Heart right ventricle (tissue), 16 donors: ENCODE data around the gene OSBPL10. TPM values are rescaled to one million over a fixed set of nuclear protein-coding genes. Genes with fewer than 3 reads are reported as not detected.

Experiments used
- ATAC-seq, 8 donors: fragments of 200-7000 bp; cut with Tn5 transposase; one replicate each; pipeline ENCODE4 v1.9.1; 2020; ENCODE audit warnings: mild to moderate bottlenecking in 8 of 8, moderate library complexity in 8 of 8, moderate number of reproducible peaks in 1 of 8
- DNase-seq, 2 donors: peaks; one replicate each; pipeline ENCODE4 v3.0.0-alpha.2; 2020
- H3K27ac ChIP-seq, 10 donors: fragments of 200-600 bp; sonication (generic) in 2 of 10; one replicate each; pipeline versions ENCODE4 v1.5.0 to v1.8.0; 2020 to 2022; ENCODE audit warnings: mild to moderate bottlenecking in 3 of 10
- H3K27me3 ChIP-seq, 7 donors: fragments of 200-600 bp; one replicate each; pipeline ENCODE4 v1.8.0; 2021 to 2022; ENCODE audit warnings: mild to moderate bottlenecking in 2 of 7
- H3K36me3 ChIP-seq, 9 donors: fragments of 200-600 bp; sonication (generic) in 1 of 9; one replicate each; pipeline versions ENCODE4 v1.5.0 to v1.8.0; 2020 to 2022; ENCODE audit warnings: mild to moderate bottlenecking in 2 of 9
- H3K4me1 ChIP-seq, 9 donors: fragments of 200-600 bp; sonication (generic) in 1 of 9; one replicate each; pipeline versions ENCODE4 v1.5.0 to v1.8.0; 2020 to 2022; ENCODE audit warnings: mild to moderate bottlenecking in 4 of 9
- H3K4me3 ChIP-seq, 10 donors: fragments of 200-600 bp; sonication (generic) in 2 of 10; one replicate each; pipeline versions ENCODE4 v1.5.0 to v1.8.0; 2020 to 2022; ENCODE audit warnings: mild to moderate bottlenecking in 7 of 10, moderate library complexity in 2 of 10
- H3K9me3 ChIP-seq, 11 donors: fragments of 200-600 bp in 10 of 11; sonication (generic) in 2 of 11; one replicate each; pipeline versions ENCODE4 v1.5.0 to v1.8.0; 2013 to 2022; ENCODE audit warnings: mild to moderate bottlenecking in 2 of 11, control low read depth in 1 of 11, moderate library complexity in 1 of 11
- WGBS, 2 donors: extraction: QIAGEN DNeasy Blood & Tissue Kit; methylation state at CpG; one replicate each; pipeline ENCODE4 v1.1.7; 2013; ENCODE audit warnings: inconsistent platforms in 1 of 2; 5-methylcytosine and 5-hydroxymethylcytosine counted together
- intact Hi-C, 10 donors: fragments of 100-400 bp; cut with DNase I; formaldehyde crosslinking; loops; one replicate each; pipeline versions ENCODE4 v1.11.1 to v1.14.2; 2022
- polyA plus RNA-seq, 2 donors: library from polyadenylated mRNA; stranded (reverse); fragments of 200-250 nt; gene quantifications; one replicate each; pipeline ENCODE4 v1.2.3, GENCODE V29; 2013
- total RNA-seq, 10 donors: library from RNA; stranded (reverse); fragmentation: NEBNext Ultra II Directional in 3 of 10; extraction: Animal tissue kit (Norgen Biotek cat#: 25700) in 3 of 10; gene quantifications; one replicate each; pipeline versions ENCODE4 v1.2.1 to v1.2.4, GENCODE V29; 2021 to 2023
- TF ChIP-seq, protein P1 (sequence below), 9 donors: fragments of 200-600 bp; sonication (generic) in 2 of 9; IDR thresholded peaks; one replicate each; pipeline versions ENCODE4 v1.5.0 to v1.8.0; 2021 to 2022; ENCODE audit warnings: antibody characterized with exemption in 9 of 9, mild to moderate bottlenecking in 5 of 9, moderate library complexity in 1 of 9
- donor health status: Arrhythmogenic right ventricular cardiomyopathy.
- donor health status: ischemic (EF 13 %, LVEDD 7.1; RV severe dilation, severe dysfunction).
- donor health status: healthy with polysubstance abuse.
- donor health status: DM: no; HTN: yes; CAD: no.
- donor health status: DM: no; HTN: no; CAD: no.
- donor health status: ischemic (EF 25% LVEDD 6.9; RV normal size, moderate dysfunction).
- donor health status: ischemic (EF 25% LVEDD 5.7; RV mildly dilated, moderate dysfunction).
- donor health status: healthy.
- donor health status: DM: yes; HTN: yes; CAD: no.
- donor health status: Ischemic cardiomyopathy.
- donor health status: ischemic (EF 35%, LVEDD 5.7; RV mildly dilated, moderate dysfunction).
- donor health status: nonischemic (EF 11% LVEDD 7.7; RV severe dilation, severe dysfunction).
- donor health status: DM: yes; HTN: yes; CAD: no.
- donor health status: PGD.
- donor health status: ischemic (EF 29% LVEDD 5.4; RV normal size, mild dysfunction).
- donor health status: nonischemic (EF 23%, LVEDD 6.1; RV moderate dilation, normal function).

The OSBPL10 gene
- total and polyA plus RNA-seq, 12 donors, result 1.2 to 8.5 (median 4.1) TPM

DNA sequence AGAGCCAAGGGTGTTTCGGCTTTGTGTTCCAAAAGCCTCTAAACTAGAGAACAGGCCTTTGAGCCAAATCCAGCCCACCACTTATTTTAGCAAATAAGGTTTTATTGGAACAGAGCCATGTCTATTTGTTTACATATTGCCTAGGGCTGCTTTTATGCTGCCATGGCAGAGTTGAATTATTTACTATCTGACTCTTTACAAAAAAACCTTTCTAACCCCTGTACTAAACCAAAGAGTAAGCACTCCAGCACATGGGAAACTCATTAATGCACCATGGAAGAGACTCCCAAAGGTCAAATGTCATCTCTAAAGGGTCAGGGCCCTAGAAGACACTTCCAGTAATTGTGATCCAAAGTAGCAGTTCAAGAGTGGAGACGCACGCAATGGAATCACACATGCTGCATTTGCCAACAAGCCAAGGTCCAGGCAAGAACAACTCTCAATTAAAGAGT, 22.3 kb downstream of the OSBPL10 start:
- peak; percentile 55 to 80 (median 68) for ATAC-seq

DNA sequence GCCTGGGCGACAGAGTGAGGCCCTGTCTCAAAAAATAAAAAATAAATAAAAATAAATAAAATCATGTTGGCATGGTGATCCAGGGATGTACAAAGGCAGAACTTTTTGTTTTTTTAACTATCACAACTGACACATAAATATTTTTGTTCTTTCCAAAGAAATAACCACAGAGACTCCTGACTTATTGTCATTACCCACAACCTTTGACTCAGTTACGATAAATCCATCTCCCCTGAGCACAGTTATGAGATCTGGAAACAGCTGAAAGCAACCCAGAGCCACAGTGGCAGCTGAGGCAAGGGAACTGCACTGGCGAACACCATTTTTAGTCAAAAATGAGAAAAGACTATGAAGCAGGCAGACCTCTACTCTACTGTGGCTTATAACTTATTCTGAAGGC, 24.0 kb downstream of the OSBPL10 start:
- DNase-seq (no peak), ATAC-seq (no peak)
- peaks cover 3 to 44% (median 32%) of the 10 kb centered on the region in 9 donors for H3K4me1 ChIP-seq
- WGBS, 2 donors, result 86 to 90% methylated on average over 3 of the region's 3 CpGs
- no peak overlapping the region for H3K4me3 ChIP-seq
- H3K36me3 ChIP-seq, result no peaks in the 10 kb centered on the region
- H3K9me3 ChIP-seq, result peaks cover 0 to 15% (median 7%) of the 10 kb centered on the region in 11 donors
- intact Hi-C loops, result no loop called here
- H3K27ac ChIP-seq, result peak overlapping the region in 1 of 10 donors; percentile 24
- H3K27me3 ChIP-seq, result no peaks in the 10 kb centered on the region
- TF ChIP-seq, protein P1, sequence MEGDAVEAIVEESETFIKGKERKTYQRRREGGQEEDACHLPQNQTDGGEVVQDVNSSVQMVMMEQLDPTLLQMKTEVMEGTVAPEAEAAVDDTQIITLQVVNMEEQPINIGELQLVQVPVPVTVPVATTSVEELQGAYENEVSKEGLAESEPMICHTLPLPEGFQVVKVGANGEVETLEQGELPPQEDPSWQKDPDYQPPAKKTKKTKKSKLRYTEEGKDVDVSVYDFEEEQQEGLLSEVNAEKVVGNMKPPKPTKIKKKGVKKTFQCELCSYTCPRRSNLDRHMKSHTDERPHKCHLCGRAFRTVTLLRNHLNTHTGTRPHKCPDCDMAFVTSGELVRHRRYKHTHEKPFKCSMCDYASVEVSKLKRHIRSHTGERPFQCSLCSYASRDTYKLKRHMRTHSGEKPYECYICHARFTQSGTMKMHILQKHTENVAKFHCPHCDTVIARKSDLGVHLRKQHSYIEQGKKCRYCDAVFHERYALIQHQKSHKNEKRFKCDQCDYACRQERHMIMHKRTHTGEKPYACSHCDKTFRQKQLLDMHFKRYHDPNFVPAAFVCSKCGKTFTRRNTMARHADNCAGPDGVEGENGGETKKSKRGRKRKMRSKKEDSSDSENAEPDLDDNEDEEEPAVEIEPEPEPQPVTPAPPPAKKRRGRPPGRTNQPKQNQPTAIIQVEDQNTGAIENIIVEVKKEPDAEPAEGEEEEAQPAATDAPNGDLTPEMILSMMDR (IDR thresholded peaks at IDR 0.05), result no peak

More for the DNA sequence above, 22.3 kb downstream of the OSBPL10 start:
- peaks cover 0 to 15% (median 7%) of the 10 kb centered on the region in 11 donors for H3K9me3 ChIP-seq
- intact Hi-C loops, result no loop called here
- 43 to 44% methylated on average over 3 of the region's 3 CpGs for WGBS, 2 donors
- peak overlapping the region in 9 of 10 donors; percentile 38 to 79 (median 74) for H3K27ac ChIP-seq
- no peaks in the 10 kb centered on the region for H3K36me3 ChIP-seq
- H3K4me1 ChIP-seq, result peaks cover 3 to 45% (median 32%) of the 10 kb centered on the region in 9 donors
- no peaks in the 10 kb centered on the region for H3K27me3 ChIP-seq
- TF ChIP-seq, protein P1 (IDR thresholded peaks at IDR 0.05), result no peak
- H3K4me3 ChIP-seq, result no peak overlapping the region
- DNase-seq, result peak in 1 of 2 donors; percentile 53

DNA sequence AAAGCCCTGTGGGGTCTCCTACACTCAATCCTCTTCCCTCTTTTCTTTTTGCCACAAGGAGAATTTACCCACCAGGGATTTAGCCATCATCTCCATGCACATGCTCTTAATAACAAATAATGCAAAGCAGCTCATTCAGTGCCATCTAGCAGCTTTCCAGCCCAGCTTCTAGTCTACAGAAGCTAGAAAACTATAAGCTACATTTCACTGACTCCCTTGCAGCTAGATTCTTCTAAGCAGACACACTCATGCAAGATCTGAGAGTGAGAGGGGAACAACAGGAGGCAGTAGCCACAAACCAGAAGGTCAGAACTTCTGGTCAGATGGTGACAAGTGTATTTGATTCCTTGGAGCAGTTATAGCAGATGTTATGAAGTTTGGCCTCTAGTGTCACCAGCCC, 25.5 kb downstream of the OSBPL10 start:
- TF ChIP-seq, protein P1 (IDR thresholded peaks at IDR 0.05), result no peak
- no peaks in the 10 kb centered on the region for H3K36me3 ChIP-seq
- peaks cover 0 to 16% (median 7%) of the 10 kb centered on the region in 11 donors for H3K9me3 ChIP-seq
- DNase-seq (no peak), ATAC-seq (no peak)
- intact Hi-C loops, result no loop called here
- no peaks in the 10 kb centered on the region for H3K27me3 ChIP-seq
- peaks cover 3 to 35% (median 28%) of the 10 kb centered on the region in 9 donors for H3K4me1 ChIP-seq
- no peak overlapping the region for H3K27ac ChIP-seq
- no peak overlapping the region for H3K4me3 ChIP-seq

DNA sequence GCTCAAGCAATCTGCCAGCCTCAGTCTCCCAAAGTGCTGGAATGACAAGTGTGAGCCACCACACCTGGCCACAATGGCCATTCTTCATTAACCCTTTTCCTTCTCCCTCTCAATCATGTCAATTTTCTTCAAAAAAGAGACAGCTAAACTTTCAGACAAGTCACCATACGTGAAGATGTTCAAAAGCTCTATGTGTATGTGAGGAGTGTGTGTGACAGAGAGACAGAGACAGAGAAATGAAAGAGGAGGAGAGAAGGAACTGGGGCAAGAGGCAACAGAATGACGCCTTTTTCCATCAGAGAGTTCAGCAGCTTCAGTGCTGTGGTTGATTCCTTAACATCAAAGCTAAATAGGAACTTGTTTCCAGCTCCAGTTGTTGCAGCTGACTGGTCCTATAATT, 27.4 kb downstream of the OSBPL10 start:
- Histone ChIP-seq H3K36me3 (no peaks in the 10 kb centered on the region), H3K4me1 (peaks cover 0 to 17% (median 9%) of the 10 kb centered on the region in 9 donors), H3K9me3 (peaks cover 0 to 26% (median 10%) of the 10 kb centered on the region in 11 donors), H3K4me3 (no peak overlapping the region), H3K27me3 (no peaks in the 10 kb centered on the region), H3K27ac (no peak overlapping the region)
- TF ChIP-seq, protein P1 (IDR thresholded peaks at IDR 0.05), result no peak
- WGBS, 2 donors, result 91 to 99% methylated on average over 2 of the region's 2 CpGs
- intact Hi-C loops, result no loop called here
- DNase-seq (no peak), ATAC-seq (no peak)
